HG03196 (cell line): ENCODE measurements around the gene CRPPA.
"Not testable (repeated sequence)": the region's sequence is repeated elsewhere in the genome, so short reads cannot be mapped to it uniquely, and the experiment has no call there.

Experiments used
- ATAC-seq: cut with Tn5 transposase; IDR thresholded peaks from one replicate; pipeline ENCODE4 v1.9.1; 2021; ENCODE audit not compliant: unreplicated experiment

Gene CRPPA

GRCh38 chr7:16398146-16399017, 23.0 kb downstream of the CRPPA start:
- ATAC-seq = no peak

GRCh38 chr7:16397501-16398145, 23.7 kb downstream of the CRPPA start:
- no peak for ATAC-seq

- no peak for ATAC-seq
Observed at GRCh38 chr7:16396766-16397500, 24.4 kb downstream of the CRPPA start.

- no peak for ATAC-seq
Observed at GRCh38 chr7:16395121-16395520, 26.2 kb downstream of the CRPPA start.

- ATAC-seq = no peak
Observed at GRCh38 chr7:16393862-16394422, 27.4 kb downstream of the CRPPA start.

- ATAC-seq = no peak
Observed at GRCh38 chr7:16392990-16393523, 28.3 kb downstream of the CRPPA start.

GRCh38 chr7:16383786-16384185, 37.6 kb downstream of the CRPPA start:
- not testable (repeated sequence) for ATAC-seq

GRCh38 chr7:16383103-16383502, 38.2 kb downstream of the CRPPA start:
- ATAC-seq = not testable (repeated sequence)
